Activated T-helper 2 cell treated with anti-CD3 and anti-CD28 coated beads, Interferon-gamma antibody, Interleukin-2, Interleukin-4, amounts not matched to agents 10 μg/mL and 5 μg/mL and 100 μg/mL, durations not matched to agents 14 hours and 24 hours and 36 hours (primary cell): ENCODE data around the gene PER1. TPM values are rescaled to one million over a fixed set of nuclear protein-coding genes. Genes with fewer than 3 reads are reported as not detected.

ENCODE experiments used
- total RNA-seq: library from RNA; stranded (reverse); gene quantifications from 2 replicates; pipeline ENCODE4 v1.2.3, GENCODE V29; 2022

PER1 gene
- total RNA-seq, 1 donor from 2014 or later = 43.2 TPM

Other genes starting within 250 kb of the PER1 start
- gene RNF227, start 236.1 kb downstream of the PER1 start, total RNA-seq = 4.8 and 5.0 TPM in 2 replicates
- gene KCNAB3, start 222.5 kb downstream of the PER1 start, total RNA-seq = 9.9 and 11.3 TPM in 2 replicates
- gene TRAPPC1, start 220.5 kb downstream of the PER1 start, total RNA-seq = 156 and 190 TPM in 2 replicates
- gene CNTROB, start 220.2 kb downstream of the PER1 start, total RNA-seq = 60.0 and 60.3 TPM in 2 replicates
- not detected in 2 replicates for gene GUCY2D, start 149.8 kb downstream of the PER1 start, total RNA-seq
- gene ALOX15B, start 113.3 kb downstream of the PER1 start, total RNA-seq = not detected in 2 replicates
- 0.87 and 1.4 TPM in 2 replicates for gene ALOX12B, start 64.7 kb downstream of the PER1 start, total RNA-seq
- not detected in 2 replicates for gene ALOXE3, start 33.9 kb downstream of the PER1 start, total RNA-seq
- gene HES7, start 28.3 kb downstream of the PER1 start, total RNA-seq = 2.4 and 3.1 TPM in 2 replicates
- 44.6 and 44.7 TPM in 2 replicates for gene VAMP2, start 10.5 kb upstream of the PER1 start, total RNA-seq
- gene TMEM107, start 24.0 kb upstream of the PER1 start, total RNA-seq = 18.7 and 25.0 TPM in 2 replicates
- gene BORCS6, start 37.8 kb upstream of the PER1 start, total RNA-seq = 7.8 and 8.0 TPM in 2 replicates
- 113 TPM in 2 replicates for gene AURKB, start 58.2 kb upstream of the PER1 start, total RNA-seq
- 76.7 and 81.0 TPM in 2 replicates for gene CTC1, start 95.7 kb upstream of the PER1 start, total RNA-seq
- 165 and 174 TPM in 2 replicates for gene PFAS, start 96.9 kb upstream of the PER1 start, total RNA-seq
- 61.4 and 64.1 TPM in 2 replicates for gene RANGRF, start 136.3 kb upstream of the PER1 start, total RNA-seq
- gene SLC25A35, start 143.0 kb upstream of the PER1 start, total RNA-seq = 6.8 and 7.4 TPM in 2 replicates
- not detected in 2 replicates for gene ARHGEF15, start 157.8 kb upstream of the PER1 start, total RNA-seq
- not detected in 2 replicates for gene ODF4, start 187.4 kb upstream of the PER1 start, total RNA-seq
- gene RPL26, start 230.8 kb upstream of the PER1 start, total RNA-seq = 2,352 and 2,379 TPM in 2 replicates
- not detected in 2 replicates for gene RNF222, start 245.4 kb upstream of the PER1 start, total RNA-seq